ENCODE data around the gene NMRK1. TPM values are rescaled to one million over a fixed set of nuclear protein-coding genes. Genes with fewer than 3 reads are reported as not detected.

The NMRK1 gene
- total RNA-seq, 4 donors from 2014 or later, result 1.3 to 32.5 (median 15.6) TPM

DNA sequence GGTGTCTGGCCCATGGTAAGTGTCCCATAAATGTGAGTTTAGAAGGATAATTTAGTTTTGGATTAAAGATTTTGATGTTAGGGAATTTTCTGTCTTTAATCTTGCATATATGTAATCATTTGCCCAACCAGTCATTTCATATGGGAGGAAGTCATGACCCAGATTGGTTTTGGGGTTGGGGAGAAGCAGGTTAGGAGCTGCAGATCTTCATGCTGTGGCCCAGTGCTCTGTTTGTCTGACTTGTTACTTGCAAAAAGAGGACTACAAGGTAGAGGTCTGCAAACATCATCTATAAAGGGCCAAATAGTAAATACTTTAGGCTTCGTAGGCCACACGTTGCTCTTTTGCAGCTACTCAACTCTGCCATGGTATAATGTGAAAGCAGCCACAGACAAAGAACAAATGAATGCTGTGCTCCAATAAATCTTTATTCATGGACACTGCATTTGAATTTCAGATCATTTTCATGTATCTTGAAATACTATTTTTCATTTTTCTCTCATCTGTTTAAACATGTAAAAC lies 17.1 kb upstream of the NMRK1 start:
- no peak overlapping the region for H3K27ac ChIP-seq
- no peaks in the 10 kb centered on the region for H3K36me3 ChIP-seq
- no peak for TF ChIP-seq POLR2A (IDR thresholded peaks at IDR 0.05)
- TF ChIP-seq, protein P1, sequence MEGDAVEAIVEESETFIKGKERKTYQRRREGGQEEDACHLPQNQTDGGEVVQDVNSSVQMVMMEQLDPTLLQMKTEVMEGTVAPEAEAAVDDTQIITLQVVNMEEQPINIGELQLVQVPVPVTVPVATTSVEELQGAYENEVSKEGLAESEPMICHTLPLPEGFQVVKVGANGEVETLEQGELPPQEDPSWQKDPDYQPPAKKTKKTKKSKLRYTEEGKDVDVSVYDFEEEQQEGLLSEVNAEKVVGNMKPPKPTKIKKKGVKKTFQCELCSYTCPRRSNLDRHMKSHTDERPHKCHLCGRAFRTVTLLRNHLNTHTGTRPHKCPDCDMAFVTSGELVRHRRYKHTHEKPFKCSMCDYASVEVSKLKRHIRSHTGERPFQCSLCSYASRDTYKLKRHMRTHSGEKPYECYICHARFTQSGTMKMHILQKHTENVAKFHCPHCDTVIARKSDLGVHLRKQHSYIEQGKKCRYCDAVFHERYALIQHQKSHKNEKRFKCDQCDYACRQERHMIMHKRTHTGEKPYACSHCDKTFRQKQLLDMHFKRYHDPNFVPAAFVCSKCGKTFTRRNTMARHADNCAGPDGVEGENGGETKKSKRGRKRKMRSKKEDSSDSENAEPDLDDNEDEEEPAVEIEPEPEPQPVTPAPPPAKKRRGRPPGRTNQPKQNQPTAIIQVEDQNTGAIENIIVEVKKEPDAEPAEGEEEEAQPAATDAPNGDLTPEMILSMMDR (IDR thresholded peaks at IDR 0.05), result no peak
- intact Hi-C loops (cut with DNase I; ENCODE audit: low total_unique reads), result no loop called here
- no peak overlapping the region for H3K4me3 ChIP-seq
- DNase-seq, result no peak
- H3K9me3 ChIP-seq, result no peaks in the 10 kb centered on the region
- peaks cover 0 to 12% of the 10 kb centered on the region in 2 donors for H3K4me1 ChIP-seq
- no peaks in the 10 kb centered on the region for H3K27me3 ChIP-seq

DNA sequence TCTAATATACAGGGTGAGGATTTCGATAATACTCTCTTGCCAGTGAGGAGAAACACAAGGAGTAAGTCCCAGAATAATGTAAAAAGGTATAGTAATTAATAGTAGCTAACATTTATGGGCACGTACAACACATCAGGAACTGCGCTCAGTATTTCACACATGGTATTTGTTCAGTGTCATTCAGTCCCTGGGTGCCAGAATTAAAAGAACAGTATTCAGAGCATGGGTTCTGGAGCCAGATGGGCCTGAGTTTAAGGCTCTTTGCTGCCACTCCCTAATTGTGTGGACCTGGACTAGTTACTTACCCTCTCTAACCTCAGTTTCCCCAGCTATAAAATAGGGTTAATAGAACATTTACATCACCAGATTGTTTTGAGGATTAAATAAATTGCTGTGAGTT lies 16.7 kb upstream of the NMRK1 start:
- DNase-seq, result no peak
- Histone ChIP-seq H3K27ac (no peak overlapping the region), H3K4me3 (no peak overlapping the region), H3K9me3 (no peaks in the 10 kb centered on the region), H3K27me3 (no peaks in the 10 kb centered on the region), H3K4me1 (peaks cover 0 to 12% of the 10 kb centered on the region in 2 donors), H3K36me3 (no peaks in the 10 kb centered on the region)
- TF ChIP-seq, protein P1 (IDR thresholded peaks at IDR 0.05), result no peak
- no peak for TF ChIP-seq POLR2A (IDR thresholded peaks at IDR 0.05)
- intact Hi-C loops (cut with DNase I; ENCODE audit: low total_unique reads), result no loop called here

GRCh38 chr9:75102177-75102790 lies 14.3 kb upstream of the NMRK1 start:
- no peak for TF ChIP-seq POLR2A (IDR thresholded peaks at IDR 0.05)
- TF ChIP-seq, protein P1 (IDR thresholded peaks at IDR 0.05), result no peak
- no peaks in the 10 kb centered on the region for H3K9me3 ChIP-seq
- no peaks in the 10 kb centered on the region for H3K27me3 ChIP-seq
- intact Hi-C loops (cut with DNase I; ENCODE audit: low total_unique reads), result no loop called here
- no peaks in the 10 kb centered on the region for H3K36me3 ChIP-seq
- H3K4me1 ChIP-seq, result peaks cover 0 to 12% of the 10 kb centered on the region in 2 donors
- H3K4me3 ChIP-seq, result no peak overlapping the region
- no peak for DNase-seq
- peak overlapping the region in 1 of 2 donors; percentile 44 for H3K27ac ChIP-seq

- Histone ChIP-seq H3K4me3 (no peak overlapping the region), H3K27ac (peak overlapping the region; percentile 44 to 66), H3K9me3 (no peaks in the 10 kb centered on the region), H3K36me3 (no peaks in the 10 kb centered on the region), H3K27me3 (no peaks in the 10 kb centered on the region), H3K4me1 (peaks cover 0 to 9% of the 10 kb centered on the region in 2 donors)
- intact Hi-C loops (cut with DNase I; ENCODE audit: low total_unique reads), result no loop called here
- DNase-seq, result peak in 1 of 2 donors; percentile 29
- no peak for TF ChIP-seq POLR2A (IDR thresholded peaks at IDR 0.05)
- TF ChIP-seq, protein P1 (IDR thresholded peaks at IDR 0.05), result no peak
Observed at GRCh38 chr9:75101004-75101588, 13.1 kb upstream of the NMRK1 start.

- H3K27ac ChIP-seq, result peak overlapping the region; percentile 55
- no peak overlapping the region for H3K4me3 ChIP-seq
- no peaks in the 10 kb centered on the region for H3K9me3 ChIP-seq
- TF ChIP-seq, protein P1 (IDR thresholded peaks at IDR 0.05), result no peak
- no peak for TF ChIP-seq POLR2A (IDR thresholded peaks at IDR 0.05)
- intact Hi-C loops (cut with DNase I; ENCODE audit: low total_unique reads), result no loop called here
- no peak for DNase-seq
- peaks cover 0 to 5% of the 10 kb centered on the region in 2 donors for H3K4me1 ChIP-seq
- H3K27me3 ChIP-seq, result no peaks in the 10 kb centered on the region
- no peaks in the 10 kb centered on the region for H3K36me3 ChIP-seq
Observed at GRCh38 chr9:75096796-75097195, 8.8 kb upstream of the NMRK1 start.

All from uterus (tissue), 4 donors.